ENCODE data around the gene UCK1. TPM values are rescaled to one million over a fixed set of nuclear protein-coding genes. Genes with fewer than 3 reads are reported as not detected.

UCK1 gene
- total RNA-seq, 1 donor from 2014 or later: 21.5 TPM

GRCh38 chr9:131478421-131478868, 52.6 kb downstream of the UCK1 start:
- no peak for DNase-seq (ENCODE audit: extremely low read depth, low read depth, low spot score)

GRCh38 chr9:131477816-131478419, 53.1 kb downstream of the UCK1 start:
- no peak for DNase-seq (ENCODE audit: extremely low read depth, low read depth, low spot score)

GRCh38 chr9:131477367-131477766, 53.7 kb downstream of the UCK1 start:
- DNase-seq (ENCODE audit: extremely low read depth, low read depth, low spot score): no peak

- no peak for DNase-seq (ENCODE audit: extremely low read depth, low read depth, low spot score)
These were observed 54.2 kb downstream of the UCK1 start for GRCh38 chr9:131476777-131477345.

GRCh38 chr9:131475956-131476776, 54.9 kb downstream of the UCK1 start:
- no peak for DNase-seq (ENCODE audit: extremely low read depth, low read depth, low spot score)

GRCh38 chr9:131475111-131475955, 55.7 kb downstream of the UCK1 start:
- no peak for DNase-seq (ENCODE audit: extremely low read depth, low read depth, low spot score)

- DNase-seq (ENCODE audit: extremely low read depth, low read depth, low spot score): no peak
These were observed 56.4 kb downstream of the UCK1 start for GRCh38 chr9:131474711-131475110.

GRCh38 chr9:131473891-131474290, 57.2 kb downstream of the UCK1 start:
- no peak for DNase-seq (ENCODE audit: extremely low read depth, low read depth, low spot score)

Other genes starting within 250 kb of the UCK1 start
- gene PLPP7, start 241.5 kb downstream of the UCK1 start, total RNA-seq: 3.3 and 4.4 TPM in 2 replicates
- 141 and 213 TPM in 2 replicates for gene PRRC2B, start 137.2 kb downstream of the UCK1 start, total RNA-seq
- 40.0 and 43.9 TPM in 2 replicates for gene POMT1, start 28.3 kb downstream of the UCK1 start, total RNA-seq
- not detected in 2 replicates for gene PRRT1B, start 14.3 kb upstream of the UCK1 start, total RNA-seq
- 87.3 and 102 TPM in 2 replicates for gene RAPGEF1, start 208.8 kb upstream of the UCK1 start, total RNA-seq

Measured in glomerular endothelial cell (primary cell).